Measurements from ENCODE around the gene IFI35.

The IFI35 gene

DNA sequence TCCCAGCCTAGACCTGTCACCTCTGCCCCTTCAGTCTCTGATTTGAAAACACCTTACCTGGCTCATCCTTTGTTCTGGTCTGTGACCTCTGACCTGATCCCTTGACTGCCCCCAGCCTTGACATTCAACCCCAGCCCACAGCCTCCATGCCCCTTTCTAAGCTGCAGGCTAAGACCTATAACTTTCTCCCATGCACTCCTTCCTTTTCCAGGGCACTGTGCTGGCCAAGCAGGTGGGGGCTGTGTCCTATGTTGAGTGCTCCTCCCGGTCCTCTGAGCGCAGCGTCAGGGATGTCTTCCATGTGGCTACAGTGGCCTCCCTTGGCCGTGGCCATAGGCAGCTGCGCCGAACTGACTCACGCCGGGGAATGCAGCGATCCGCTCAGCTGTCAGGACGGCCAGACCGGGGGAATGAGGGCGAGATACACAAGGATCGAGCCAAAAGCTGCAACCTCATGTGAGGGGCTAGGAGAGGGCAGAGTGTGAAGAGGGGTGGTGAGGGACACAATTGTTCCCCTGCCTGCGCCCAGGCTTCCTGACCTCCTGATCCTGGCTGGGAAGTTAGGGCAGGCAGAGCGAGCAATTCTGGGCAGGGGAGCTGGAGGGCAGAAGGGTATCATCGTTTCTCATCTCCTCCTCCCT, 21.8 kb downstream of the IFI35 start:
- peaks cover 36% of the 10 kb centered on the region for H3K4me1 ChIP-seq
- no peaks in the 10 kb centered on the region for H3K27me3 ChIP-seq
- no peaks in the 10 kb centered on the region for H4K20me1 ChIP-seq
- H3K4me2 ChIP-seq, result no peak overlapping the region
- no peaks in the 10 kb centered on the region for H3K36me3 ChIP-seq
- H3K9ac ChIP-seq, result no peak overlapping the region
- H3K4me3 ChIP-seq, result no peak overlapping the region
- no peaks in the 10 kb centered on the region for H3K9me3 ChIP-seq
- TF ChIP-seq Cebpa-rat (IDR thresholded peaks at IDR 0.05), result no peak
- no peak overlapping the region for H3K27ac ChIP-seq

DNA sequence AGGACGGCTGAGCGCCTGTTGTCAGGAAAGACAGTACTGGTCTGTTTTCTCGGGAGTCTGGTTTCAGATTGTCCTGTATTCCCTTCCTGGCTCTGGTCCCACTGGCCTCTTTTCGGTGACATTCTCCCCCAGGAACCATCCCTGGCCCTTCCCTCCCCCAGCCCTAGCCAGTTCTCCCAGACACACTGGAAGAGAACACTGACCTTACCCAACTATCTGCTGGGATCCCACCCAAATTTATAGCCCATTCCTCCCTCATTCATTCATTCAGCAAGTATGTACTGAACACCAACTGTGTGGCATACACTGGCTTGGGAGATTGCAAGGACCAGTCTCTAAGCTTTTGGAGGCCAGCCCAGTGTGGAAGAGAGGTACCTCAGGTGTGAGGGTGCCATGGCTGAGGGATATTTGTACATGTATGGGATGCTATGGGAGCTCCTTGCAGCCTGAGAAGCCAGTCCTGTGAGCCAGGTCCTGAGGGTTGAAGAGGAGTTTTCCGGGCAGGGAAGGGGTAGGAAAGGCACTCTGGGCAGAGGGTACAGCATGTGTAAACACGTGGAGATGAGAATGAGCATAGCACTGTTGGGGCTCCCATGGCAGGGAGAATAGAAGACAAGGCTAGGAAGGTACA, 23.7 kb downstream of the IFI35 start:
- Histone ChIP-seq H3K4me1 (peaks cover 40% of the 10 kb centered on the region), H3K36me3 (no peaks in the 10 kb centered on the region), H3K9ac (no peak overlapping the region), H3K9me3 (no peaks in the 10 kb centered on the region), H3K4me2 (no peak overlapping the region), H3K27ac (no peak overlapping the region), H4K20me1 (no peaks in the 10 kb centered on the region), H3K27me3 (no peaks in the 10 kb centered on the region), H3K4me3 (no peak overlapping the region)
- no peak for TF ChIP-seq Cebpa-rat (IDR thresholded peaks at IDR 0.05)

GRCh38 chr17:43031666-43032065, 25.1 kb downstream of the IFI35 start:
- Histone ChIP-seq H3K4me1 (peaks cover 26% of the 10 kb centered on the region), H3K4me3 (no peak overlapping the region), H3K9me3 (no peaks in the 10 kb centered on the region), H3K27me3 (no peaks in the 10 kb centered on the region), H3K36me3 (no peaks in the 10 kb centered on the region), H3K9ac (no peak overlapping the region), H4K20me1 (no peaks in the 10 kb centered on the region), H3K27ac (no peak overlapping the region), H3K4me2 (no peak overlapping the region)
- TF ChIP-seq Cebpa-rat (IDR thresholded peaks at IDR 0.05), result no peak

- no peaks in the 10 kb centered on the region for H4K20me1 ChIP-seq
- H3K4me1 ChIP-seq, result peaks cover 22% of the 10 kb centered on the region
- no peaks in the 10 kb centered on the region for H3K27me3 ChIP-seq
- peak overlapping the region; percentile 24; the same call in 1 of the 2 replicates for H3K9ac ChIP-seq
- peak overlapping the region; percentile 33 for H3K4me2 ChIP-seq
- no peak for TF ChIP-seq Cebpa-rat (IDR thresholded peaks at IDR 0.05)
- no peak overlapping the region for H3K27ac ChIP-seq
- no peak overlapping the region for H3K4me3 ChIP-seq
- no peaks in the 10 kb centered on the region for H3K9me3 ChIP-seq
- H3K36me3 ChIP-seq, result no peaks in the 10 kb centered on the region
Observed at GRCh38 chr17:43033948-43034881, 27.6 kb downstream of the IFI35 start.

DNA sequence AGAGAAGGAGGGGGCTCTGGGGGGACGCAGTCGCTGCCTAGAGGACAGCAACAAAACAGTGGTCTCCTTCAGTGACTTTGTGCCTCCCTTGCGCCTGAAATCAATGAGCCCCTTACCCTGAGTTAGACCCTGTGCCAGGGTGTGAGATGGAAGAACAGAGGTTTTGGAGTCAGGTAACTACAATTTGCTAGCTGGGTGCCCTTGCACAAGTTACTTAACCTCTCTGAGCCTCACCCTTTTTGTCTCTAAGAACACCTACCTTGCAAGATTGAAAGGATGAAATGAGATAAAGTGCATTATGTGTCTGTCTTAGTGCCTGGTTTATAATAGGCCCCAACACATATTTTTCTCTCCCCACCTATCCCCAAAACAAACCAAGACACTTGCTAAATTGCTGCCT, 28.3 kb downstream of the IFI35 start:
- H4K20me1 ChIP-seq, result no peaks in the 10 kb centered on the region
- no peak overlapping the region for H3K27ac ChIP-seq
- H3K4me1 ChIP-seq, result peaks cover 22% of the 10 kb centered on the region
- peak overlapping the region; percentile 33 for H3K4me2 ChIP-seq
- no peak overlapping the region for H3K4me3 ChIP-seq
- 0 out of 2 replicates have a peak overlapping the region, but pooled peaks have one; percentile 20 for H3K9ac ChIP-seq
- TF ChIP-seq Cebpa-rat (IDR thresholded peaks at IDR 0.05), result no peak
- H3K27me3 ChIP-seq, result no peaks in the 10 kb centered on the region
- no peaks in the 10 kb centered on the region for H3K9me3 ChIP-seq
- H3K36me3 ChIP-seq, result no peaks in the 10 kb centered on the region

DNA sequence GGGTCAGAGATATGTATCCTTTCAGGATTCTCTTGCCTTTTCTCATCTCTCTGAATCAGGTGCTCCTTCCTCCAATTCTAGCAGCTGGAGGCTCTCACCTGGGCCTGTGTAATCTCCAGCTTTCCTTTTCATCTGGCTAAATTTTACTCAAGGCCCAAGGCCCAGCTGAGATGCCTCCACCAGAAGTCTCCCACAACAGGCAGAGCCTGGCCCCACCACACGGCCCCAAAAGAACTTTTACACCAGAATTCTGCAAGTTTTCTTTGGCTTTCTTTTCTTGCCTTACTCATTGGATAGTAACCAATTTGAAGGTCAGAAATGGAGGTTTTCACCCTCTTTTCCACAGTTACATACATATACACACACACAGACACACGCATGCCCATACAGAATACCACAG, 33.1 kb downstream of the IFI35 start:
- Histone ChIP-seq H3K9ac (no peak overlapping the region), H3K27ac (no peak overlapping the region), H3K36me3 (peaks cover 23% of the 10 kb centered on the region), H4K20me1 (no peaks in the 10 kb centered on the region), H3K4me1 (peaks cover 5% of the 10 kb centered on the region), H3K27me3 (no peaks in the 10 kb centered on the region), H3K9me3 (no peaks in the 10 kb centered on the region), H3K4me2 (no peak overlapping the region), H3K4me3 (no peak overlapping the region)
- TF ChIP-seq Cebpa-rat (IDR thresholded peaks at IDR 0.05), result no peak

DNA sequence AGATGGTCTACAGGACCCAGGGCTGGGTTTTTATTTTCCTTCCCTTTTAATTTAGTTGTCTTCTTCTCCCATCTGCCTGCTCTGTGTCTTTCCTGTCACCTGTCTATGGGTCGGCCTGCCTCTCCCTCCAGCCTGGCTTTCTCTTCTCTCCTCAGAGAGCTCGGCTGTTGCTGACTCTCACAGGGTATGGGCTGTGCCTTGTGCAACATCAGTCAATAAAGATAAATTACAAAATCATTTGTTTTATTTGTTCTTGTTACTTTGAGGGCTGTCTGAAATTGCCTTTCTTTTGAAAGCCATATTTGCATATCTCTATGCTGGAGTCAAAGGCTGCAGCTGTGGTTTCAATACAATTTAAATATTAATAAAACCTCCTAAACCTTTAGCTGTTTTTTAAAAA, 34.1 kb downstream of the IFI35 start:
- TF ChIP-seq Cebpa-rat (IDR thresholded peaks at IDR 0.05), result no peak
- Histone ChIP-seq H3K27me3 (no peaks in the 10 kb centered on the region), H3K9me3 (no peaks in the 10 kb centered on the region), H3K9ac (no peak overlapping the region), H3K27ac (no peak overlapping the region), H3K36me3 (peaks cover 33% of the 10 kb centered on the region), H3K4me3 (no peak overlapping the region), H4K20me1 (no peaks in the 10 kb centered on the region), H3K4me1 (no peaks in the 10 kb centered on the region), H3K4me2 (no peak overlapping the region)

GRCh38 chr17:43042025-43042628, 35.5 kb downstream of the IFI35 start:
- Histone ChIP-seq H3K9me3 (no peaks in the 10 kb centered on the region), H3K9ac (no peak overlapping the region), H4K20me1 (no peaks in the 10 kb centered on the region), H3K27ac (no peak overlapping the region), H3K4me3 (no peak overlapping the region), H3K27me3 (no peaks in the 10 kb centered on the region), H3K4me1 (no peaks in the 10 kb centered on the region), H3K4me2 (no peak overlapping the region), H3K36me3 (peaks cover 48% of the 10 kb centered on the region)
- TF ChIP-seq Cebpa-rat (IDR thresholded peaks at IDR 0.05), result no peak

GRCh38 chr17:43043307-43043706, 36.7 kb downstream of the IFI35 start:
- H3K4me3 ChIP-seq, result no peak overlapping the region
- H3K27ac ChIP-seq, result no peak overlapping the region
- no peaks in the 10 kb centered on the region for H4K20me1 ChIP-seq
- H3K9me3 ChIP-seq, result no peaks in the 10 kb centered on the region
- H3K4me2 ChIP-seq, result no peak overlapping the region
- TF ChIP-seq Cebpa-rat (IDR thresholded peaks at IDR 0.05), result no peak
- no peaks in the 10 kb centered on the region for H3K27me3 ChIP-seq
- no peaks in the 10 kb centered on the region for H3K4me1 ChIP-seq
- no peak overlapping the region for H3K9ac ChIP-seq
- peaks cover 60% of the 10 kb centered on the region for H3K36me3 ChIP-seq

All from BLaER1 (cell line).